ENCODE results near the gene ERFE.

The ERFE gene

GRCh38 chr2:238139196-238140039 lies 19.4 kb upstream of the ERFE start:
- DNase-seq = peak in 1 of 14 donors; percentile 13

DNA sequence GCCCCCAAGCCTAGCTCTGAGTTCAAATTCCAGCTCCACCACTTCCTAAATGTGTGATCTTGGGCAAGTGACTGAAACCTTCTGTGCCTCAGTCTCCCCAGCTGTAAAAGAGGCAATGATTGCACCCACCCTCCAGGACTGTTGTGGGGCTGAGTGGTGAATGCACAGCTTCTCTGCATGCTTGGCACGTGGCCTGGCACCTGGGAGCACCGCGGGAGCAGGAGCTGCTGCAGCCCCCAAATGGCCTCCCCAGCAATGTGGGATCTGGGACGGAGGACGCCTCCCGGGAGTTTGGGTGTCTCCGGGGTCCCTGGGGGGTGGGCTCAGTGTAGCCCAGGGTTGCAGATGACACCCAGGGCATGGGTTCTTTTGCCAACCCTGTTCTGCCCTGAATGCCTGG lies 18.7 kb upstream of the ERFE start:
- no peak for DNase-seq

GRCh38 chr2:238140721-238141540 lies 17.8 kb upstream of the ERFE start:
- no peak for DNase-seq

DNA sequence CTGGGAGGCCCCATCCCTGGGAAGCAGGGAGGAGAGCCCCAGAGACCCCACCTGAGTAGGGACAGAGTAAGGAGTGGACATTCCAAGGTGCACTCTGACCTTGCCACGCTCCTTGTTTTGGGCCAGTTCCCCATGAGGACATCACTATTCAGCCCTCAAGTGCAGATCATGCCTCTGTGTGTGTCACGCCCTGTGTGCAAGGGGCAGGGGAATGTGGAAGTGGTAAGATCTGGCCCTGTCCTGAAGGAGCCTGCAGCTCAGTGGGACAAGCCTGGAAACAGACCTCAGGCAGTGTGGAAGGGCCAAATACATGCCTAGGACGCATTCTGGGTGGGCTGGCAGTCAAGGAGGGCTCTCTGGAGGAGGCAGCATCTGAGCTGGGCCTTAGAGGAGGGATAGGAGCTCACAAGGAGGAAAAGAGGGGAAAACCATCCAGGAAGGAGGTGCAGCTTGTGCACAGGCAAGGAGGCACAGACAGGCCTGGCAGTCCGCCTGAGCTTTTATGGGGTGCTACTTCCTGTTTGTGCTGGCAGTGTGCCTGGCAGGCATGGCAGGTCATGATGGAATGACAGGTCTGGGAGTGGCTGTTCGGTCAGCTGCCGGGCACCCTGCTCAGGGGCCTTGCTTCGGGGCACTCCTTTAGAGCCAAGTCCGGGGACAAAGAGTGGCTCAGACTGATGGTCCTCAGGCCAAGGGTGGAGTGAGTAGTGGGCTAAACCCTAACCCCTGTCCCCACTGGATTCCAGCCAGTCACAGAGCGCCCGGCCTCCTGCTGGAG lies 17.0 kb upstream of the ERFE start:
- DNase-seq = no peak

DNA sequence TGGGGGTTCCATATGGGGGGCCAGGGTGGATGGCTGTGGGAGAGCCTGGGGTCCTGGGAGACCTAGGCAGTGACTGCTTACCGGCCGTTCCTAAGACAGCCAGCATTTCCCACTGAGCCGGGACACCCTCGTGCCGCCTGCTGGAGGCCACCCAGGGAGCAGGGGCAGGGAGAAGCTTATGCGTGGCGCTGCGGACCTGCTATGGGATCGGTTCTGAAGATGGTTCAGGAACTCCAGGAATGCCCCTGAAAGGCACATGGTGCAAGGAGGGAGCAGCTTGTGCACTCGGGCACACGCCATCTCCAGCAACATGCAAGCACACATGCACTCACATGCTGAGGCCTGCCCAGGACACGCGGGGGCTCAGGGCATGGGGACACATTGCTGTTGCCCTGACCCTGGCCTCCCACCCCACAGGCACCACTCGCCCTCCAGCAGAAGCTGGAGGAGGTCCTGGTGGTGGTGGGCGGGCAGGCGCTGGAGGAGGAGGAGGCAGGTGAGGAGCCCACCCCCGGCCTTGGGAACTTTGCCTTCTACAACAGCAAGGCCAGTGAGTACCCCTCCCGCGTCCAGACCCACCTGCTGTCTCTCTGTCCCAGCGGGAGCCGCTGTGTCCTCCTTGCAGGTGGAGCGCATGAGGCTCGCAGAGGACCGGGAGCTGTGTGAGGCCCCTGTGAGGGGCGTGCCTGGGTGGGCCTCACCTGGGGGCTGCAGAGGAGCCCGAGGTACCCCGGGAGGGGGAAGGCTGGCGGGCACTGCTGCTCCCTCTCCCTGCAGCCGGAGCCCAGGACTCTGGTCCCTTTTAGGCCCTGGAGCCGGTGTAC lies 16.2 kb upstream of the ERFE start:
- no peak for DNase-seq

DNA sequence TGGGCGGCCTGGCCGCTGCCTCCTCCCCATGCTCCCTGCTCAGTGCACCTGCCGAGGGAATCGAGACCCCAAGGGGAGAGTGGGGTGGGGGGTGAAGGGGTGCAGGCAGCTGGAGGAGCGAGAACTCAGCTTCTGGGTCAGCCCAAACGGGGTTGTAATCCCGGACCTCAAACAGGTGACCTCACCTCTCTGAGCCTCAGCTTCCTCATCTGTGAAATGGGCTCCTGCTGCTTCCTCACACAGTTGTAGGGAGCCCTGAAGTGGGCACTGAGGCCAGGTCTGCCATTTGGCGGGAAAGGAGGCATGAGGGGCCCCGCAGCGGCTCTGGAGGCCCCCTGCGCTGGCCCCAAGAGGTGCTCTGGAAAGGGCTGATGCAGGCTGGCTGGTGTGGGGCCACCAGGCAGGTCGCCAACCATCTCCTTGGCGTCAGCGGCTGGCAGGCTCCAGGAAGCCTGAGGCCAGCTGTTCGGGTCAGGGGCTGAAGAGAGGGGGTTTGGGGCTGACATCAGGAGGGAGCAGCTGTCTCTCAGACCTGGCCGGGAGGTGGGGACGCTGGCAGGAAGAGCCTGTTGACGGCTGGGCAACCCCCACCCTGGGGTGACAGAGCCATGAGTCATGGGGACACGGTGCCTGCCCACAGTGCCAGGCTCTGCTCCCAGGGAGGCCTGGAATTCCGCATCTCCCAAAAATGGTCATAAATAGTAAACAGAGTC lies 15.4 kb upstream of the ERFE start:
- DNase-seq = peak in 1 of 14 donors; percentile 33

- DNase-seq = no peak
Measured at GRCh38 chr2:238144262-238144661, 14.5 kb upstream of the ERFE start.

DNA sequence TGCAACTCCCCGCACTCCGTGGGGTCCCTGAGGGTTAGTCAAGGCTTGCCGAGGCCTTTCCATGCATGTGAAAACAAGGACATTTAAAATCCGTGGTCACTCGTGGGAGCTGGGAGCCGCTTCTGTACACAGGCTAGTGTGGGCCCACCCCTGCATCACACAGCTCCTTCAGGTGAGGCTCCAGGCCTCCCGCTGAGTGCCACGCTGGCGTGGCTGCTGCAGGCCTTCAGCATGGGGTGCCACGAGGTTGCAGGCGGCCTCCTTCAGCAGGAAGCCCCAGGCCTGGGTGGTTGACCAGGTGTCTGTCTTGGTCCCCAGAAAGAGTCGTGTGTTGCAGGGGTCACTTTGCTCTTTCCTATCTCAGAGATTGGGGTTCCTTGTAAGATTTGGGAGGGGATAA lies 13.7 kb upstream of the ERFE start:
- DNase-seq = no peak

DNA sequence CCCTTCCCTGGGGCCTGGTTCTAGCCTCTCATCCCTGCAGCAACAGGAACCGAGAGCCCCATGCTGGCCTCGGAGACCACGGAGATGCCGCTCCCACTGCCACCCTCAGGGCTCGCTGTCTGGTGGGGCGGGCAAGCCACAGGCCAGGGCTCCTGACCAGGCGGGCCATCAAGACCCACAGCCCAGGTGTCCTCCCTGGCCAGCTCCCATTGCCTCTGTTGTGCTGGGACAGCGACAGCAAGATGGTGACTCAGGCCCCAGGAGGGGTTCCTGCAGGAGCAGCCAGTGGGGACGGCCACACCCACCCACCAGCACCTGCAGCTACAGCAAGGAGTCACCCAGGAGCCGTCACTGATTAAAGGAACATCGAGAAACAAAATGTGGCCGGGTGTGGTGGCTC lies 12.9 kb upstream of the ERFE start:
- no peak for DNase-seq

DNA sequence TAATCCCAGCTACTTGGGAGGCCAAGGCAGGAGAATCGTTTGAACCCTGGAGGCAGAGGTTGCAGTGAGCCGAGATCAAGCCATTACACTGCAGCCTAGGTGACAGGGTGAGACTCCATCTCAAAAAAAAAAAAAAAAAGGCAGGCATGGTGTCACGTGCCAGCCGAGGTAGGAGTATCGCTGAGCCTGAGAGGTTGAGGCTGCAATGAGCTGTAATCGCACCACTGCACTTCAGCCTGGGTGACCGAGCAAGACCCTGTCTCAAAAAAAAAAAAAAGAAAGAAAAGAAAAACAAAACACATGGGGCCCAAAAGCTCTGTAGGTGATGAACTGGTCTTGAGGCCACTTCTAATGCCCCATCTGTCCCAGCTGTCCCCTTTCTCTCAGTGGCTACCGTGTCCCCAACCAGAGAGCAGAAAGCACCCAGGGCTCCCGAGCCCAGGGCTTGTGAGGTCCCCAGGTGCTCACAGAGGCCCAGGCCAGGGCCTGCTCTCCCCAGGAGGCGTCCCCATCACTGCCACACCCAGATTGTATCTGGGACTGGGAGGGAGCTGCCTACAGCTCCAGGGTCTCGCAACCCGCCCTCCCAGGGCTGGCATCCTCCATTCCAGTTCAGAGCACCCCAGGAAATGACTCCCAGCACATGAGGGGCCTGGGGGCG lies 11.8 kb upstream of the ERFE start:
- DNase-seq = no peak

DNA sequence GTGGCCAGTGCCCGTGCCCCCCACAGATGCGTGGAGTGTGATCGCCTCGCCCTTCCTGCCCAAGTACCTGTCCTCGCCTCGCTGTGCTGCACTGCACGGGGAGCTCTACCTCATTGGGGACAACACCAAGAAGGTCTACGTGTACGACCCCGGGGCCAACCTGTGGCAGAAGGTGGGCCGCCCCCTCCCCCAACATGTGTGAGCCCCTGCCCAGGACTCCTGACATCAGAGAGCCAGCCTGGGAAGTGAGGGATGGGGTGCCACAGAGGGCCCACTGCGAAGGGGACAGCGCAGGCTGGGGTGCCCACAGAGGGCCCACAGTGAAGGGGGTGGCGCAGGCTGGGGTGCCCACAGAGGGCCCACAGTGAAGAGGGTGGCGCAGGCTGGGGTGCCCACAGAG lies 9.8 kb upstream of the ERFE start:
- no peak for DNase-seq

GRCh38 chr2:238149841-238150572 lies 8.8 kb upstream of the ERFE start:
- no peak for DNase-seq

GRCh38 chr2:238150686-238151085 lies 8.1 kb upstream of the ERFE start:
- no peak for DNase-seq

GRCh38 chr2:238151205-238151604 lies 7.6 kb upstream of the ERFE start:
- no peak for DNase-seq

DNA sequence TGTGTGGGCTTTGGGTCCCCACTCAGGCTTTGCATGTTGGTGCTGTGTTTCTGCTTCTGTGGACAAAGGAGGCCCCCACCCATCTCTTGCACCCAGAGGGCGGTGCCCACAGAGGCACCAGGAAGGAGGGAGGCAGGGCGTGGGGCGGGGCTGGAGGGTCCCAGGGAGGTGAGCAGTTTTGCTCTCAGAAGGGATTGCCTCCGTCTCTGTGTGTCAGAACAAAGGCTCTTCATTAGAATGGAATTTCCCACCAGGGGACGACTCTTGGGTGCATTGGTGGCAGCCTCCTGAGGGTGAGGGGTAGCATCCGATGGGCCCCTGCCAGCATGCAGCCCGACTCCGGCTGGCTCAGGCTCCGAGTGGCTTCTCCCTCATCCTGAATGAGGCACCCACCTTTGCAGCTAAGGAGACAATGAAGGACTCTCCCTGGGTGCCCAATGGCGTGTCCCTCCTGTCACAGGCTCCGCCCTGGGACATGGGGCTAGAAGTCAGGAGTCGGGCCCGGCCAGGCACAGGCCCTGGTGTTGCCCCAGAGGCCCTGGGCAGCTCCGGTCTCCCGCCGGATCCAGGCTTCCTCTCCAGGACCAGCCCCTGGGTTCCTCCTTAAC lies 7.0 kb upstream of the ERFE start:
- no peak for DNase-seq

- no peak for DNase-seq
Measured at GRCh38 chr2:238152771-238153688, 5.7 kb upstream of the ERFE start.

- no peak for DNase-seq
Measured at GRCh38 chr2:238154570-238154969, 4.2 kb upstream of the ERFE start.

DNA sequence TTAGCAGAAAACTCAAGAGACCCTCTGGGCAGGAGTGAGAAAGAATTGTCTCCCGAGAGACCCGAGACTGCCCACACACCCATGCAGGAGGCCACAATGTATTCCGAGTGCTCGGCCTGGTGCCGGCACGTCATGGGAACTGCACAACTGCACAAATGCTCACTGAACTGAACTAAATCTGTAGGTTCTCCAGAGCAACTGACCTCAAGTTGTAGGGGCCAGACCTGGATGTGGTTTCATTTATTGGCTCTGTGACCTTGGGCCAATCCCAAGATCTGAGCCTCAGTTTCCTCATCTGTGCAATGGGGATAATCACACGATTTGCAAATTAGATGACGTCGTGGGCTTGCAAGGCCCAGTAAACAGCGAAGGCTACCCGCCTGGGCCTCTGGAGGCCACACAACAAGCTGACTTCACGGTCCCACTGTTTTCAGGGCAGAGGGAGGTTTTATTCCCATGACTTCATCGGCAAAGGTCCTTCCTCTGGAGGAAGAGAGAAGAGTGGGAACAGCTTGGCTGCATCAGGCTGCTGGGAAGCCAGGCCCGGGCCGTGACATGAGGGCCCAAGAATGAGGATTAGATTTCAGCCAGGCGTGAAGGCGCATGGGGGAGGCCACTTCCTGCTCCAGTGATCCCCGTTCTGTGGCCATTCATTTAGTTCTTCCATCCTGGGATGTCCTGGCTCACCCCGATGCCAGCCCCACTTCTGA lies 3.6 kb upstream of the ERFE start:
- DNase-seq = no peak

Data from C1 segment of cervical spinal cord (tissue), 14 donors.